ENCODE results near the gene DVL3. TPM values are rescaled to one million over a fixed set of nuclear protein-coding genes. Genes with fewer than 3 reads are reported as not detected.
"Not testable (repeated sequence)": the region's sequence is repeated elsewhere in the genome, so short reads cannot be mapped to it uniquely, and the experiment has no call there.

Gene DVL3
- polyA plus RNA-seq, 1 donor (not counting 4 experiments of a cell fraction or from before 2014, with no cell fraction given): 18.5 TPM

- Histone ChIP-seq H3K4me1 (ENCODE audit: control insufficient read depth, extremely low read depth, insufficient read depth, low read length) (peaks cover 4% of the 10 kb centered on the region), H2AFZ (ENCODE audit: control insufficient read depth, low read length) (no peak overlapping the region), H3K4me3 (ENCODE audit: control insufficient read depth in 2 of 3, extremely low read depth in 1 of 3, insufficient read depth in 2 of 3, low read depth in 1 of 3, low read length in 3 of 3) (no peak overlapping the region), H3K27ac (ENCODE audit: control insufficient read depth, insufficient read depth, low read length) (no peak overlapping the region), H3K27me3 (ENCODE audit: control insufficient read depth, extremely low read depth, insufficient read depth, low read length) (no peaks in the 10 kb centered on the region), H3K4me2 (ENCODE audit: control insufficient read depth, extremely low read depth, insufficient read depth, low read depth, low read length) (no peak overlapping the region), H4K20me1 (ENCODE audit: control insufficient read depth, extremely low read depth, insufficient read depth, low read length) (peaks cover 9% of the 10 kb centered on the region), H3K36me3 (ENCODE audit: control insufficient read depth in 2 of 2, extremely low read depth in 1 of 2, insufficient read depth in 2 of 2, low read length in 2 of 2) (peaks cover 7 to 16% of the 10 kb centered on the region in 2 experiments), H3K9me3 (ENCODE audit: control insufficient read depth, low read depth, low read length) (no peaks in the 10 kb centered on the region), H3K9me1 (ENCODE audit: control insufficient read depth, extremely low read depth, insufficient read depth, low read length) (no peaks in the 10 kb centered on the region), H3K9ac (ENCODE audit: control insufficient read depth, extremely low read depth, insufficient read depth, low read length) (no peak overlapping the region), H3K79me2 (ENCODE audit: control insufficient read depth, insufficient read depth, low read length) (no peaks in the 10 kb centered on the region)
- TF ChIP-seq, protein P1, sequence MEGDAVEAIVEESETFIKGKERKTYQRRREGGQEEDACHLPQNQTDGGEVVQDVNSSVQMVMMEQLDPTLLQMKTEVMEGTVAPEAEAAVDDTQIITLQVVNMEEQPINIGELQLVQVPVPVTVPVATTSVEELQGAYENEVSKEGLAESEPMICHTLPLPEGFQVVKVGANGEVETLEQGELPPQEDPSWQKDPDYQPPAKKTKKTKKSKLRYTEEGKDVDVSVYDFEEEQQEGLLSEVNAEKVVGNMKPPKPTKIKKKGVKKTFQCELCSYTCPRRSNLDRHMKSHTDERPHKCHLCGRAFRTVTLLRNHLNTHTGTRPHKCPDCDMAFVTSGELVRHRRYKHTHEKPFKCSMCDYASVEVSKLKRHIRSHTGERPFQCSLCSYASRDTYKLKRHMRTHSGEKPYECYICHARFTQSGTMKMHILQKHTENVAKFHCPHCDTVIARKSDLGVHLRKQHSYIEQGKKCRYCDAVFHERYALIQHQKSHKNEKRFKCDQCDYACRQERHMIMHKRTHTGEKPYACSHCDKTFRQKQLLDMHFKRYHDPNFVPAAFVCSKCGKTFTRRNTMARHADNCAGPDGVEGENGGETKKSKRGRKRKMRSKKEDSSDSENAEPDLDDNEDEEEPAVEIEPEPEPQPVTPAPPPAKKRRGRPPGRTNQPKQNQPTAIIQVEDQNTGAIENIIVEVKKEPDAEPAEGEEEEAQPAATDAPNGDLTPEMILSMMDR (optimal IDR thresholded peaks at IDR 0.05 in 1 of 3, IDR thresholded peaks at IDR 0.05 in 1 of 3, conservative IDR thresholded peaks at IDR 0.05 in 1 of 3; ENCODE audit: extremely low read depth in 1 of 3, insufficient read depth in 2 of 3, low read length in 3 of 3): no peak
- TF ChIP-seq EZH2 (IDR thresholded peaks at IDR 0.05; ENCODE audit: low read length): no peak
- FAIRE-seq (no peak), DNase-seq (ENCODE audit: low read depth, low spot score) (no peak)
- dilution Hi-C loops (cut with MboI; ENCODE audit: extremely low pct_ligation_motif_present, low sequenced_read_pairs): no loop called here
Observed at GRCh38 chr3:184149123-184149522, 6.1 kb upstream of the DVL3 start.

- H2AFZ ChIP-seq (ENCODE audit: control insufficient read depth, low read length); H3K27ac ChIP-seq (ENCODE audit: control insufficient read depth, insufficient read depth, low read length); H3K4me3 ChIP-seq (ENCODE audit: control insufficient read depth in 2 of 3, extremely low read depth in 1 of 3, insufficient read depth in 2 of 3, low read depth in 1 of 3, low read length in 3 of 3); H3K36me3 ChIP-seq (ENCODE audit: control insufficient read depth in 2 of 2, extremely low read depth in 1 of 2, insufficient read depth in 2 of 2, low read length in 2 of 2); H4K20me1 ChIP-seq (ENCODE audit: control insufficient read depth, extremely low read depth, insufficient read depth, low read length); dilution Hi-C loops (cut with MboI; ENCODE audit: extremely low pct_ligation_motif_present, low sequenced_read_pairs); H3K4me1 ChIP-seq (ENCODE audit: control insufficient read depth, extremely low read depth, insufficient read depth, low read length); H3K4me2 ChIP-seq (ENCODE audit: control insufficient read depth, extremely low read depth, insufficient read depth, low read depth, low read length); H3K9ac ChIP-seq (ENCODE audit: control insufficient read depth, extremely low read depth, insufficient read depth, low read length); H3K9me3 ChIP-seq (ENCODE audit: control insufficient read depth, low read depth, low read length); H3K9me1 ChIP-seq (ENCODE audit: control insufficient read depth, extremely low read depth, insufficient read depth, low read length); DNase-seq (ENCODE audit: low read depth, low spot score); FAIRE-seq; H3K79me2 ChIP-seq (ENCODE audit: control insufficient read depth, insufficient read depth, low read length); H3K27me3 ChIP-seq (ENCODE audit: control insufficient read depth, extremely low read depth, insufficient read depth, low read length): not testable (repeated sequence)
- TF ChIP-seq, protein P1 (optimal IDR thresholded peaks at IDR 0.05 in 1 of 3, IDR thresholded peaks at IDR 0.05 in 1 of 3, conservative IDR thresholded peaks at IDR 0.05 in 1 of 3; ENCODE audit: extremely low read depth in 1 of 3, insufficient read depth in 2 of 3, low read length in 3 of 3): peak in 2 of 3 experiments; percentile 5 to 8
Observed at GRCh38 chr3:184149770-184150169, 5.4 kb upstream of the DVL3 start.
